Measurements from ENCODE around the gene RBBP8NL.

Gene RBBP8NL

GRCh38 chr20:62400541-62400940 lies 26.8 kb downstream of the RBBP8NL start:
- H3K4me1 ChIP-seq (ENCODE audit: control insufficient read depth, insufficient read depth, low read length, poor library complexity, severe bottlenecking): peaks cover under 1% of the 10 kb centered on the region
- H3K36me3 ChIP-seq (ENCODE audit: control insufficient read depth, insufficient read depth, low read length): no peaks in the 10 kb centered on the region
- no peak overlapping the region for H3K27ac ChIP-seq (ENCODE audit: insufficient read depth, low read length, poor library complexity, severe bottlenecking)

DNA sequence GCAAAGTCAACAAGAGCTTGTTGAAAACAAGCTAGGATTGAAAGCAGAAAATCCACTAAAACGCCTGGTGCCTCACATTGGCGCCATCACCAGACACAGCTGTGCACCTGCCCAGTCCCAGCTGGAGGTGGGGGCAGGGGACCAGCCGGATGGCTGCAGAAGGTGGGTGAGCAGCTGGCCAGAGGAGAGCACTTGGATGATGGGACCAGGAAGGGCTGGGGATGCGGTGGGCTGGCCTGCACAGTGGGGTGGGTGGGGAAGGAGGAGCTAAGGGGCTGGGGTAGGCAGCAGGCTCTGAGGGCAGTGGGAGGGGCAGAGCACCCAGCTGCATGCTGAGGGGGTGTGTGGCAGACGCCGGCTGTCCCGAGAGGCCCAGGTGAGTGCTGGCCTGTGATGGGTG lies 27.3 kb downstream of the RBBP8NL start:
- no peaks in the 10 kb centered on the region for H3K9me3 ChIP-seq (ENCODE audit: control insufficient read depth, low read length)
- no peaks in the 10 kb centered on the region for H3K4me1 ChIP-seq (ENCODE audit: control insufficient read depth, insufficient read depth, low read length, poor library complexity, severe bottlenecking)
- no peak for DNase-seq
- H3K27me3 ChIP-seq (replicated peaks; ENCODE audit: control insufficient read depth, insufficient read depth, low read length, poor library complexity, severe bottlenecking): no peaks in the 10 kb centered on the region
- no peak overlapping the region for H3K4me3 ChIP-seq (ENCODE audit: insufficient read depth, low read depth, low read length, poor library complexity, severe bottlenecking)
- no peak overlapping the region for H3K27ac ChIP-seq (ENCODE audit: insufficient read depth, low read length, poor library complexity, severe bottlenecking)
- H3K36me3 ChIP-seq (ENCODE audit: control insufficient read depth, insufficient read depth, low read length): no peaks in the 10 kb centered on the region

More at GRCh38 chr20:62400541-62400940, 26.8 kb downstream of the RBBP8NL start:
- H3K27me3 ChIP-seq (replicated peaks; ENCODE audit: control insufficient read depth, insufficient read depth, low read length, poor library complexity, severe bottlenecking): no peaks in the 10 kb centered on the region
- no peaks in the 10 kb centered on the region for H3K9me3 ChIP-seq (ENCODE audit: control insufficient read depth, low read length)
- no peak for DNase-seq
- H3K4me3 ChIP-seq (ENCODE audit: insufficient read depth, low read depth, low read length, poor library complexity, severe bottlenecking): no peak overlapping the region

DNA sequence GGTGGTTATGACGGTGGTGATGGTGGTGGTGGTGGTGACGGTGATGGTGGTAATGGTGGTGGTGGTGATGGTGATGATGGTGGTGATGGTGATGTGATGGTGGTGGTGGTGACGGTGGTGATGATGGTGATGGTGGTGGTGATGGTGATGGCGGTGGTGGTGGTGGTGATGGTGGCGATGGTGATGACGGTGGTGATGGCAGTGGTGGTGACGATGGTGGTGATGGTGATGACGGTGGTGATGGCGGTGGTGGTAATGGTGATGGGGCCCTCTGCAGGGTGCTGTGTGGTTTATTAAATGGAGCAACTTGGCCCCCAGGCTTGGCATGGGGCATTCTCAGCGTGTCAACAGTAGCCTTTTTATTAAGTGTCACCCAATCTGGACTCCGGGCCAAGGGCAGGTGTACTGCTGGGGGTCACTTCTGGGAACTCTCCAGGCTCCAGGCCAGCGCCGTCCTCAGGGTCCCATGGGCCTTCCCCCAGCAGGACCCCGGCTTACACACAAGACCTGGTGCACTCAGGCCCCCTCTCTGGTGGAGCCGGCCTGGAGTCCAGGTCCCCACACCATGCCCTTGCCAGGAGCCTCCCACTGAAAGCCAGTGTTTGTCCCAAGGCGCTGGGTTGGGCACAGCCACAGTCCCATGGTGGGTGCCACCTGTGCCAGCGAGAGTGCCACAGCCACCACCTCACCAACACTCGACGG lies 29.1 kb downstream of the RBBP8NL start:
- H3K27ac ChIP-seq (ENCODE audit: insufficient read depth, low read length, poor library complexity, severe bottlenecking): no peak overlapping the region
- no peak overlapping the region for H3K4me3 ChIP-seq (ENCODE audit: insufficient read depth, low read depth, low read length, poor library complexity, severe bottlenecking)
- H3K9me3 ChIP-seq (ENCODE audit: control insufficient read depth, low read length): no peaks in the 10 kb centered on the region
- DNase-seq: no peak
- H3K4me1 ChIP-seq (ENCODE audit: control insufficient read depth, insufficient read depth, low read length, poor library complexity, severe bottlenecking): no peaks in the 10 kb centered on the region
- H3K36me3 ChIP-seq (ENCODE audit: control insufficient read depth, insufficient read depth, low read length): peaks cover 10% of the 10 kb centered on the region
- H3K27me3 ChIP-seq (replicated peaks; ENCODE audit: control insufficient read depth, insufficient read depth, low read length, poor library complexity, severe bottlenecking): no peaks in the 10 kb centered on the region

DNA sequence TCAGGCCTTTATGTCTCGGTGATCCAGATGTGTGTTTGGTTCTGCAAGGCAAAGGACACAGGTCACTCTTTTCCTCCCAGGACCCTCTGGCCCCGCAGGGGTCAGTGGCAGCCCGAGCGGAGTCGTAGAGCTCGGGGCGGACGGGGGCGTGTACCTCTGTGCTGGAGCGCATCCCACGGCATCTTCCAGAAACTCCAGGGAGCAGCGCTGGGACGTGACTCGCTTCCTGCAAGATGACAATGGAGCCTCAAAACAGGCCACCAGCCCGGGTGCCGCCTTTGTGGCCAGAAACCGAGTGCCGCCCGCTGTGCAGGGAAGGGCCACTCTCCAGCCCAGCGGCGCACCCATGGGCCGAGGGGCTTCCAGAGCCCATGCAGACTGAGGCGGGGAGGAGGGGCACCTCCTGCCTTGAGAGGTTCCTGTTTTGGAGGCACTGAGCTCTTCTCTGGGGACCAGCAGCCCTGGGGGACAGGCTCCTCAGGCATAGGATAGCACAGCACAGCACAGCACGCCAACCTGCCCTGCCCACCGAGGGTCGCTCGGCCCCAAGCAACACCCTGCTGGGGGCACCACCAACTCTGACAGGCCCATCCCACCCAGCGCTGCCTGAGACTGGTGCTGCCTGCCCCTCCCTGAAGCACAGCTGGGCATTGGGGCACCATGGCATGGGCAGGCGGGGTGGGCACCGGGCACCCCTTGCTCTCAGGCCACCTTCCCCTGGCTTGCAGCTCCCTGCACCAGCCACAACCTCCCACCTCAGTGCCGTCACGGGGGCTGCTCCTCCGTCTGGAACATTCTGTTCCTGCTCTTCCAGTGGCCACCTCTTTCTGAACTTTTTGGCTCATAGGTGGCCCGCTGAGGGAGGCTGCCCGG lies 30.7 kb downstream of the RBBP8NL start:
- no peak for DNase-seq
- Histone ChIP-seq H3K36me3 (ENCODE audit: control insufficient read depth, insufficient read depth, low read length) (peaks cover 18% of the 10 kb centered on the region), H3K27me3 (replicated peaks; ENCODE audit: control insufficient read depth, insufficient read depth, low read length, poor library complexity, severe bottlenecking) (no peaks in the 10 kb centered on the region), H3K4me1 (ENCODE audit: control insufficient read depth, insufficient read depth, low read length, poor library complexity, severe bottlenecking) (no peaks in the 10 kb centered on the region), H3K9me3 (ENCODE audit: control insufficient read depth, low read length) (no peaks in the 10 kb centered on the region), H3K27ac (ENCODE audit: insufficient read depth, low read length, poor library complexity, severe bottlenecking) (no peak overlapping the region), H3K4me3 (ENCODE audit: insufficient read depth, low read depth, low read length, poor library complexity, severe bottlenecking) (no peak overlapping the region)

DNA sequence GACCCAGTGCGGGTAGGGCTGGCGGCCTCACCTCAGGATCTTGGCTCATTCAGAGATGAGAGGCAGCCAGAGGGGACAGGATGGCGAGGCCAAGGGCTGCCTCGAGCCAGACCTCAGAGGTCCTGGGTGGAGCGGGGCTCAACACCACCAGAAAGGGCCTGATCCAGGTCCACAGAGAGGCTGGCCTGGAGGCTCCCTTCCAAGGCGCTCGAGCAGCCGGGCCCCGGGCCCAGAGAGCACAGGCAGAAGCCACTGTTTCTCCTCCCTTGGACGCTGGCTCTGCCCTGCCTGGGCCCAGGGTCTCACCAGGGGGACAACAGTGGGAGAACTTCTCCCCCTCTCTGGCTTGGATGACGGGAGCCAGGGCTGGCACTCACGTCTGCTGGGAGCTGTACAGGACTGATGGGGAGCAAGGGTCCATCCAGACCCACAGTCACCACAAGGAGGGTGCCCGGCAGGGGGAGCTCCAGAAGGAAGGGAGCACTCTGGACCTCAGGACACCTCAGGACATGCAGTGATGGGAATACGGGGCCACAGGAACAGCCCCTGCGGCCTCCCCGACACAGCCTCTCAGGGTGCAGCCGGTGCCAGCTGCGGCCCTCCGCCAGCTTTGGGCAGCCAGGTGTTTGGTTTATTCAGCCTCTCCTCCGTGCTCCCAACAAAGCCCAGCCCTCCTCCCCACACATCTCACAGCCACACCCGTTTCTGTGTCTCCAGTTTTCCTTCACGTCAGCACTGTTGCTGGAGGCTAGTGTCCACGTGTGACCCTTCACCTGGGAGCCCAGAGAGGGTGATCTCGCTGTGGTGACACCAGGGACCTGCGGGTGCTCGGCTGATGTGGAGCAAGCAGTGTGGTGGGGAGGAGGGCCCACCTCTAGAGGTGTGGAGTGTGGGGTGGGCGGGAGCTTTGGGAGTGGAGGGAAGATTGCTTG lies 31.8 kb downstream of the RBBP8NL start:
- H3K27me3 ChIP-seq (replicated peaks; ENCODE audit: control insufficient read depth, insufficient read depth, low read length, poor library complexity, severe bottlenecking): no peaks in the 10 kb centered on the region
- no peaks in the 10 kb centered on the region for H3K9me3 ChIP-seq (ENCODE audit: control insufficient read depth, low read length)
- H3K4me3 ChIP-seq (ENCODE audit: insufficient read depth, low read depth, low read length, poor library complexity, severe bottlenecking): no peak overlapping the region
- H3K36me3 ChIP-seq (ENCODE audit: control insufficient read depth, insufficient read depth, low read length): peaks cover 24% of the 10 kb centered on the region
- no peaks in the 10 kb centered on the region for H3K4me1 ChIP-seq (ENCODE audit: control insufficient read depth, insufficient read depth, low read length, poor library complexity, severe bottlenecking)
- DNase-seq: no peak
- H3K27ac ChIP-seq (ENCODE audit: insufficient read depth, low read length, poor library complexity, severe bottlenecking): no peak overlapping the region

DNA sequence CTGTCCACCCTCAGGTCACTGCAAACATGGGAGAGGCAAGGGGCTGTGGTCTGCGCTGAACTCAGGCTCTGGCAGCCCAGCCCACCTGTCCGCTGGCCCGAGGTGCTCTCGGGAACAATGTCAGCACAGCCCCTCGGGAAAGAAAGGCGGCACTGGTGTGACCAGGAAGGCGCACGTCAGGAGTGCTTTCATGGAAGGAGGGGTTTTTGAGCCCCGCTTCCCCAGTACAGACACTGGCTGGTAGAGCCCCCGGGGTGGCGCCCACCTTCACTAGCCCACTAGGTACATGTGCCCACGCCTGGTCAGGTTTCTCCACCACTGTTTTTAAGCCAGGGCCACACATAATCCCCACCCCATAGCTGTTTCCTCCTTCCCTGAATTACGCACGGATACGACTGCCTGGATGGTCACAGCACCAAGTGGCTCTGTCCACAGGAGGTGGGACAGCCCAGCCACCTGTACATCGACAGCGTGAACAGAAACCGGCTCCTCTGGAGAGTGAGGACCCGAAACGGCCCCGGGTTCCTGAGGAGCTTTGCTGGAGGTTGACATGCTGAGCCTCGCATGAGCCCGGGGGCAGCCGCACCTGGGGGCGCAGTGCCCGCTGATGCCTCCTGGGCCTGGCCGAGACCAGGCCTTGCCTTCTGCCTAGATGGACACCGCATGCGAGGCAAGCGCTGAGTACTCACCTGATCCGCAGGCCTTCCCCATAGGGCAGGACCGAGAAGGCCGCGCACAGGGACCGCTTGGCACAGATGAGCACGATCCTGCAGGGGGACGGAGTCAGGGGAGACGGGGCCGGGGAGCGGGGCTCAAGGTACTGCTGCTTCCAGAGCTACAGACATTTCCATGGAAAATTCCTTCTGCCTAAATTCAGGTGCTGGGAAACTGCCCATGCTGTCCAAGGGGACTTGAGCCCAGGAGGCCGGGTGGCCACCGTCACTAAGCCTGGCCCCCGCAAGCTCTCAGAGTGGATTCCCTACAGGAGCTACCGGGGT lies 32.8 kb downstream of the RBBP8NL start:
- H3K27me3 ChIP-seq (replicated peaks; ENCODE audit: control insufficient read depth, insufficient read depth, low read length, poor library complexity, severe bottlenecking): no peaks in the 10 kb centered on the region
- H3K4me1 ChIP-seq (ENCODE audit: control insufficient read depth, insufficient read depth, low read length, poor library complexity, severe bottlenecking): no peaks in the 10 kb centered on the region
- no peaks in the 10 kb centered on the region for H3K9me3 ChIP-seq (ENCODE audit: control insufficient read depth, low read length)
- no peak overlapping the region for H3K4me3 ChIP-seq (ENCODE audit: insufficient read depth, low read depth, low read length, poor library complexity, severe bottlenecking)
- no peak overlapping the region for H3K27ac ChIP-seq (ENCODE audit: insufficient read depth, low read length, poor library complexity, severe bottlenecking)
- peaks cover 24% of the 10 kb centered on the region for H3K36me3 ChIP-seq (ENCODE audit: control insufficient read depth, insufficient read depth, low read length)
- DNase-seq: no peak

DNA sequence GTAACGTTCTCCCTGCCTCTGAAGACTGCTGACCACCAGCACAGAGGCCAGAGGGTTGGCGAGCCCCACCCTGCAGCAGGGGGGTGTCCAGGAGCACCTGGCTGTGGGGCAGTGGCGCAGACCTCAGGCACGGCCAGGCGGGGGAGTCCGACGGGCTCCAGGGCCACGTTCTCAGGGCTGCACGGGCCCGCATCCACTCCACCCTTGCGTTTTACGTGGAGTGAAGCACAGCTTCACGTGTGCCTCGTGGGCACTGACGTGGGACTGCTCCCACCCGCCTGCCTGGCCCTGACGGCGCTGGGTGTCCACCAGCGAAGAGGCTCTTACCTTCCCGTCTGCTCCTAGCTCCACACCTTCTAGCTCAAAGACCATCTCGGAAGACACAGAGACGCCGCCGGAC lies 33.5 kb downstream of the RBBP8NL start:
- Histone ChIP-seq H3K36me3 (ENCODE audit: control insufficient read depth, insufficient read depth, low read length) (peaks cover 29% of the 10 kb centered on the region), H3K4me1 (ENCODE audit: control insufficient read depth, insufficient read depth, low read length, poor library complexity, severe bottlenecking) (no peaks in the 10 kb centered on the region), H3K27ac (ENCODE audit: insufficient read depth, low read length, poor library complexity, severe bottlenecking) (no peak overlapping the region), H3K27me3 (replicated peaks; ENCODE audit: control insufficient read depth, insufficient read depth, low read length, poor library complexity, severe bottlenecking) (no peaks in the 10 kb centered on the region), H3K9me3 (ENCODE audit: control insufficient read depth, low read length) (no peaks in the 10 kb centered on the region), H3K4me3 (ENCODE audit: insufficient read depth, low read depth, low read length, poor library complexity, severe bottlenecking) (no peak overlapping the region)
- DNase-seq: no peak

DNA sequence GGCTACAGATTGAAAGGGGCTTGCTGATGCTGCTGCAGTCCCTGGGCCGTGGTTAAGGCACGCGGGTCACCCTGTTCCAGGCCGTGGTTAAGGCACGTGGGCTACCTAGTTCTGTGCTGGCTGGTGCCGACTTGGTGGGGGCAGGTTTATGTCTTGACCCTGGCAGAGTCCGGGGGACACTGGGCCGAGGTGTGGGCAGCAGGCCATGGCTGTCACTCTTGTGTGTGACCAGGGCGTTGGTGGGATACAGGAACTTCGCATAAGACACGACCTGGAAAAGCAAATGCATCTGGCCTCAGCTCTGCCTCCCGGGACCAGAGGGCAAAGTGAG lies 34.0 kb downstream of the RBBP8NL start:
- Histone ChIP-seq H3K36me3 (ENCODE audit: control insufficient read depth, insufficient read depth, low read length) (peaks cover 33% of the 10 kb centered on the region), H3K27ac (ENCODE audit: insufficient read depth, low read length, poor library complexity, severe bottlenecking) (no peak overlapping the region), H3K9me3 (ENCODE audit: control insufficient read depth, low read length) (no peaks in the 10 kb centered on the region), H3K4me1 (ENCODE audit: control insufficient read depth, insufficient read depth, low read length, poor library complexity, severe bottlenecking) (no peaks in the 10 kb centered on the region), H3K4me3 (ENCODE audit: insufficient read depth, low read depth, low read length, poor library complexity, severe bottlenecking) (no peak overlapping the region), H3K27me3 (replicated peaks; ENCODE audit: control insufficient read depth, insufficient read depth, low read length, poor library complexity, severe bottlenecking) (no peaks in the 10 kb centered on the region)
- DNase-seq: no peak
